Measurements from ENCODE around the gene VWA5B1.

- no peak for TF ChIP-seq CTCF (conservative IDR thresholded peaks at IDR 0.05; ENCODE audit: low read depth, low read length)
- TF ChIP-seq CEBPB (IDR thresholded peaks at IDR 0.05; ENCODE audit: low read depth, low read length): no peak
- TF ChIP-seq MXI1 (IDR thresholded peaks at IDR 0.05; ENCODE audit: borderline replicate concordance, low read depth, low read length): no peak
- TF ChIP-seq POLR2A (IDR thresholded peaks at IDR 0.05; ENCODE audit: low read depth, low read length): no peak
- TF ChIP-seq MAZ (IDR thresholded peaks at IDR 0.05; ENCODE audit: borderline replicate concordance, low read depth, low read length): no peak
- no peak for TF ChIP-seq RAD21 (IDR thresholded peaks at IDR 0.05; ENCODE audit: low read length)
- TF ChIP-seq USF2 (IDR thresholded peaks at IDR 0.05; ENCODE audit: low read depth, low read length): no peak
Measured at GRCh38 chr1:20250340-20250989, 40.2 kb upstream of the VWA5B1 start.

All from IMR-90 (cell line).